ENCODE measurements around the gene NOVA2. TPM values are rescaled to one million over a fixed set of nuclear protein-coding genes. Genes with fewer than 3 reads are reported as not detected.

The NOVA2 gene
- total and polyA plus RNA-seq, 2 of the 8 experiments (the other 6 are each of a cell fraction or from before 2014, with no cell fraction given) = 3.2 to 24.6 TPM

- TF ChIP-seq CHD7 (IDR thresholded peaks at IDR 0.05; ENCODE audit: insufficient replicate concordance, low read length) (no peak), GTF2F1 (IDR thresholded peaks at IDR 0.05; ENCODE audit: borderline replicate concordance, low read depth, low read length) (no peak), CEBPB (IDR thresholded peaks at IDR 0.05; ENCODE audit: low read depth, low read length) (no peak; the same call in 1 of the 2 replicates), CHD2 (IDR thresholded peaks at IDR 0.05; ENCODE audit: low read length) (peak; percentile 88), TAF7 (optimal IDR thresholded peaks at IDR 0.05; ENCODE audit: borderline replicate concordance, low read depth, low read length) (peak; percentile 69), CHD1 (IDR thresholded peaks at IDR 0.05; ENCODE audit: low read depth, low read length) (no peak), MAX (IDR thresholded peaks at IDR 0.05) (peak; percentile 93), MAFK (IDR thresholded peaks at IDR 0.05; ENCODE audit: low read depth, low read length) (no peak), SIRT6 (IDR thresholded peaks at IDR 0.05; ENCODE audit: low read length) (no peak)
Measured at GRCh38 chr19:45927565-45928261, 46.0 kb downstream of the NOVA2 start (continued).
